HG03045 (cell line): Measurements from ENCODE around the gene ZNF160.
"Not testable (repeated sequence)": the region's sequence is repeated elsewhere in the genome, so short reads cannot be mapped to it uniquely, and the experiment has no call there.

Experiments
- ATAC-seq: cut with Tn5 transposase; IDR thresholded peaks from one replicate; pipeline ENCODE4 v1.9.1; 2021; ENCODE audit warnings: mild to moderate bottlenecking, moderate library complexity; ENCODE audit not compliant: unreplicated experiment

The ZNF160 gene

GRCh38 chr19:53034054-53034453 lies 69.2 kb downstream of the ZNF160 start:
- no peak for ATAC-seq

GRCh38 chr19:53028306-53028705 lies 74.9 kb downstream of the ZNF160 start:
- not testable (repeated sequence) for ATAC-seq

- no peak for ATAC-seq
These were observed 83.5 kb downstream of the ZNF160 start for GRCh38 chr19:53019684-53020083.
